Middle frontal gyrus (tissue), 1 donor: ENCODE measurements around the gene BACE1.
"Not testable (repeated sequence)": the region's sequence is repeated elsewhere in the genome, so short reads cannot be mapped to it uniquely, and the experiment has no call there.

Experiments used
- DNase-seq: peaks from one replicate; pipeline ENCODE4 v3.0.0-alpha.2; 2015; ENCODE audit warnings: low spot score; ENCODE audit errors: extremely low spot score

Gene BACE1

DNA sequence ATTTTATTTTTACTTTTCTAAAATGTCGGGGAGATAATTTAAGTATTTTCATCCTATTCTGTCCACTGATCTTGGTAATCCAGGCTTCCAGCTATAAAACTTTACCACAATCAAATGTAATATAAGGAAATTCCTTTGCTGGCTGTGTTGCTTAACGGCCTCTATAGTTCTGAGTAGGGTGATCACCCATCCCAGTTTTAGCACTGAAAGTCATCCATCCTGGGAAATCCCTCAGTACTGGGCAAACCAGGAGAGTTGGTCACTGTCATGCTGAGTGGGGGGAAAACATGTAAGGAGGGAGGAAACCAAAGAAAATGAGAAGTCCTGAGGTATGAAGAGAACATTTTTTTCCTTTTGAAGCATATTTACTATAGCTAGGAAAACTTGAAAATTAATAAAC lies 37.7 kb downstream of the BACE1 start:
- DNase-seq, result no peak

DNA sequence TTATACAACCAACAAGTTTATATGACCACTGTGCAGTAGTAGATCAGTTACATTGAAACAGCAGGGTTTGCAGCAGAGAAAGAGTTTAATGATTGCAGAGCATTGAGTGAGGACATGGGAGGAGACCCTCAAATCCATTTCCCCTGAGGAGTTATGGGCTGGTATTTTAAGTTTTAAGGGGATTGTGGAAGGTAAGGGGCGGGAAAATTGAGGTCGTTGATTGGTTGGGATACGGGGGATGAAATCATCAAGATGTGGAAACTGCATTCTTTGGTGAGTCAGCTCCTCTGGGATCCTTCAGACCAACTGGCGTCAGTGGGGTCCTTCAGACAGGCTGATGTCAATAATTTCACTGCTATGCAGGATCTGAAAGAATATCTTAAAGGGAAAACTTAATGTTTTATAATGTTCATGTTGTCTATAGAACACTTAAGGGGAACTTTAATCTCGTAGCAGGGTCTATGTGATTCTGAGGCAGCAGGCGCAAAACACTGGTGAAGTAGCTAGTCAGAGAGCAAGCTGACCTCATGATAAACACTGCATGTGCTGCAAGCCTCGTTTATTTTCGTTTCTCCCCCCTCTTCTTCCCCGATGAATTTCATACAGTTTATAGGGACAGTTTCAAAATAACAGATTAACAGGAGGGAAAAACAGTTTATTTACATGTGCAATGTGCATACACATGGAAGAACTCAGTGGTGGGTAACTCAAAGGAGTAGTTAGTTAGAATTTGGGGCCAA lies 42.3 kb downstream of the BACE1 start:
- no peak for DNase-seq

DNA sequence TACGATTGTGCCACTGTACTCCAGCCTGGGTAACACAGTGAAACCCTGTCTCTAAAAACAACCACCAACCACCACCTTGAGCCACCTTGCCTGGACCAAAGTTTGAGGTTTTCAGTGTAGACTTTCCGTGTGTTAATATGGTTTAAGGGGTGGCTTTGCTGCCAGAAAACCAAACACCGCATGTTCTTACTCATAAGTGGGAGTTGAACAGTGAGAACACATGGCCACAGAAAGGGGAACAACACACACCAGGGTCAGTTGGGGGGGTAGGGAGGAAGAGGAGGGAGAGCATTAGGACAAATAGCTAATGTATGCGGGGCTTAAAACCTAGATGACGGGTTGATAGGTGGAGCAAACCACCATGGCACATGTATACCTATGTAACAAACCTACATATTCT lies 43.9 kb downstream of the BACE1 start:
- not testable (repeated sequence) for DNase-seq

DNA sequence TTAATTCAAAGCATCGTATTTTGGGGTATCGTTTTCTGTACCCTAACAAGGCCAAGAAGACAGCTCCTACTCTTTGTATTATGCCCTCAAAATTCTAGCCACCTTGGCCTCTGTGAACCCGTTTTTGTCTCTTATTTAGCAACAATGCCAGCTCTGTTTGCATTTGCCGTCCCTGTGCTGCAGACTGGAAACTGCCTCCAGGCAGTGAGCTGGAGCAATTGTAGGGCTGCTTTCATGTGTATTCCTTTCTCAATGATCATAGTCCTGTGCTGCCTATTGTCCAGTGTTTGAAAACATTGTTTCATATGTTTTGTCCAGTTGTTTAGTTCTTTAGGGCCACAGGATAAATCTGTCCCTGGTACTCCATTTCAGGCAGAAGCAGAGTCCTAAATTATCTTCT lies 44.8 kb downstream of the BACE1 start:
- DNase-seq, result no peak

DNA sequence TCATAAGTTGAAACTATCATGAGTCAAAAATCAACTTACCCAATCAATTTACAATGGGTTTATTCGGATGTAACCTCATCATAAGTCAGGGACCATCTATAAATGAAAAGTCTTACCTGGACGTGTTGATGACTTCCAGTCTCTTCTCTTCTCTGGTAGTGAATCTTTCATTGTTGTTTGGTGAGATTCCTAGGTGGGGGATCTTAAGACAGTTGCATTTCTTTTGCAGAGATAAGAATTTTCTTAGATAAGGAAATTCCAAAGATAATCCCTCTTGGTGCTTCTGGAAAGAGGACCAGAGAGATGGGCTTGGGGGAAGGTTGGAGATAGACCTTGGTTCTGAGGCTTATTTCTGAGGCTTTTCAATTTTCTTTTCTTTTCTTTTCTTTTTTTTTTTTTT lies 46.2 kb downstream of the BACE1 start:
- DNase-seq, result no peak

DNA sequence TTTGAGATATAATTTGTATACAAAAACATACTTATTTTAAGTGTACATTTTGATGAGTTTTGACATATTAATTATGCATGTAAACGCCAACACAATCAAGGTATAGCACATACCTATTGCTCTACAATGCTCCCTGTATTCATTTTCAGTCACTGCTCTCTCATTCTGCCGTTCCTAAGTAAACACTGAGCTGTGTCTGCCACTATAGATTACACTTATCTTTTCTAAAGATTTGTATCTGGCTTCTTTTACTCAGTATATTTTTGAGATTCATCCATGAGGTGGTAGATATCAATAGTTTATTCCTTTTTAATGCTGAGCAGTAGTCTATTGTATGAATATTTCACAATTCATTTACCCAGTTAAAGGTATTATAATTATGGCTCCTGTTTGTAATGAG lies 50.3 kb downstream of the BACE1 start:
- no peak for DNase-seq

DNA sequence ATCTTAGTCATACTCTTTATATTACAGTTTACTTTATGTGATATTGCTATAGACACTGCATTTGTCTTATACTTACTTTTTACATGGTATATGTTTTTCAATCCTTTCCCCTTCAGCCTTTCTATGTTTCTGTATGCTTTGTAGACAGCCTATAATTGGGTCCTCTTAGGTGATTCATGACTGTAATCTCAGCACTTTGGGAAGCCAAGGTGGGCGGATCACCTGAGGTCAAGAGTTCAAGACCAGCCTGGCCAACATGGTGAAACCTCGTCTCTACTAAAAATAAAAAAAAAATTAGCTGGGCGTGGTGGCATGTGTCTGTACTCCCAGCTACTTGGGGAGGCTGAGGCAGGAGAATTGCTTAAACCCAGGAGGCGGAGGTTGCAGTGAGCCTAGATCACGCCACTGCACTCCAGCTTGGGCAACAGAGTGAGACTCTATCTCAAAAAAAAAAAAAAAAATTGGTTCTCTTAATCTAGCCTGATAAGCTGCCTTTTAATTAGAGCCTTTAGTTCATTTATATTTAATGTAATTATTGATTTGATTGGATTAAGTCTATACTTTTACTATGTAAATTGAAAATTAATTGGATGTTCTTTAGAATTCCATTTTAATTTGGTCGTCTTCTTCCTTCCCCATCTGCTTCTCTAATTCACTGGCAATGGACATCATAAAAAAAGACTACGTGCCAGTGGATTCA lies 51.3 kb downstream of the BACE1 start:
- not testable (repeated sequence) for DNase-seq

DNA sequence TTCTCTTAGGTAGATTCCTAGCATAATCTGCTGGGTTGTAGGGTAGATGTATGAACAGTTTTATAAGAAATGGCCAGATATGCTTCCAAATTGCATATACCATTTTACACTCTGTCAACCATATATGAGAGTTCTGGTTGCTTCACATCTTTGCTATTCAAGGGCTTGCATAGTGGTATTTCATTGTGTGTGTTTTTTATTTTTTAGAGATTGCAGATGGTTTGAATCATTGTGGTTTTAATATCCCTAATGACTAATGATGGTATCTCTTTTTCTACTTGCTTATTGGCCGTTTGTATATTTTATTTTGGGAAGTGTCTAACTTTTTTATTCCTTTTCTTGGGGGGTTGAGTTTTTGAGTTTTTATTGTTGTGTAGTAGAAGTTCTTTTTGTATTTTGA lies 56.6 kb downstream of the BACE1 start:
- no peak for DNase-seq

DNA sequence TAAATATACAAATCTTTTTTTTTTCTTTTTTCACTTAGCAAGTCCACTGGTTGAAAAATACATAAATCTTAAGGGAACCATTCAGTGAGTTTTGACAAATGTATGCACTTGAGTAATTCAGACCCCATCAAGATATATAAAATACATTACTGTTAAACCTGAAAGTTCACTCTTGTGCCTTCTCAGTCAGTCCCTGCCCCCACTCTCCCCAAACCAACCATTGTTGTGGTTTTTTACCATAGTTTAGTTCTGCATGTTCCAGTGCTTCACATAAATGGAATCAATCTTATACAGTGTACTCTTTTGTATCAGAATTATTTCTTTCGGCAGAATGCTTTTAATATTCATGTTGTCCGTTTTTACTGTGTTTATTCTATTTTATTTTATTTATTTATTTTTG lies 57.5 kb downstream of the BACE1 start:
- no peak for DNase-seq

DNA sequence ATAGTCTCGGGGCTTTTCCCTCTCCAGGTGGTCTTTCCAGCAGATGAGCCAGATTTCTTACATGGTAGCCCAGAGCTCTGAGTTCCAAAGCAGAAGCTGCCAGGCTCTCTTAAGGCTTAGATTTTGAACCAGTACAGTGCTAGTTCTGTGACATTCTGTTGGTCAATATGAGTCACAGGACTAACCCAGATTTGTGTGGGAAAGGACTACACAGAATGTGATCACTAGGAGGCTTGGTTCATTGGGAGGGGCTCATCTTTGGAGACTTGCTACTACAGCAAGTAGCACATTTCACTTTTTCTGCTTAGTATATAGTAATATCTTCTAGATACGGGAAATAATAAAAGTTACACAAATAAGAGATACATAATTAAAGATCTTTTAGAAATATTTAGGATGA lies 59.5 kb downstream of the BACE1 start:
- DNase-seq, result no peak

DNA sequence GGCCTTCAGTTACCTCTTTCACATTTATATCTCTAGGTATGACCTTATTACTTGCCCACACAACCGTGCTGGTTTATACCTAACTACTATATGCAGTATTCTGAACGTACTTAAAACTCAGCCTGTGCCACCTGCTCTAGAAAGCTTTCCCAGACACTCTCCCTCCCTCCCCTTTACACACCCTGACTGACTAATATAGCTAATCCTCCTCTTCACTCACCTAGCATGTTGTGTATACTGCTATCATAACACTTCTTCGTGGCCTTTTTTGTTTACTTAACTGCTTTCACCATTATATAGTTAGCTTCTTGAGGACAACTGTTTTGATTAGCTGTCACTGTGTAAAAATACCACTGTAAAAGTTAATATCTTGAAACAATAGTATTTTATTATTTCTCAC lies 60.1 kb downstream of the BACE1 start:
- no peak for DNase-seq

DNA sequence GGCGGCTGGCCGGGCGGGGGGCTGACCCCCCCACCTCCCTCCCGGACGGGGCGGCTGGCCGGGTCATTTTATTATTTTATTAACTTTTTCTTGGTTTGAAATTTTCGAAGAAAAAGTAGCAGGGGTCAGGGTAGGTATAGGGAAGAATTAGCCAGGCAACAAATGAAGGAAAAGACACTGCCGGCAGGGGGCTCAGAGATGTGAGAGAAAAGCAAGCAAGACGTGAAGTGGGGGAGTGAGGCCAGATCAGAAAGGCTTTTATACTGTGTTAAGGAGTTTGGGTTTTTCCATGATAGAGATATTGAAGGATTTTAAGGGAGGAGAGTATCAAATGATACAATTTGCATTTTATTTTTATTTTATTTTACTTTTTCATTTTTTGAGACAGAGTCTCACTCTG lies 64.5 kb downstream of the BACE1 start:
- DNase-seq, result no peak

DNA sequence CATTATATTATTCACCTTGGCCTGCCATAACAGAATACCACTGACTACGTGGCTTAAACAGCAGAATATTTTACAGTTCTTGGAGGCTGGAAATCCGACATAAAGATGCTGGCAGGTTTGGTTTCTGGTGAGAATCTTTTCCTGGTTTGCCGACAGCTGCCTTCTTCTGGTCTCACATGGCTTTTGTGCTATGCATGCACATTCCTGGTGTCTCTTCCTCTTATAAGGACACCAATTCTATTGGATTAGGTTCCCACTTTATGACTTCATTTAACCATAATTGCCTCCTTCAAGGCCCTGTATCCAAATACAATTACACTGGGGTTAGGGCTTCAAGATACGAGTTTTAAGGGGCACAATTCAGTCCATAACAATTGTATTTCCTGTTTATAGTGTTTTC lies 66.5 kb downstream of the BACE1 start:
- DNase-seq, result no peak

DNA sequence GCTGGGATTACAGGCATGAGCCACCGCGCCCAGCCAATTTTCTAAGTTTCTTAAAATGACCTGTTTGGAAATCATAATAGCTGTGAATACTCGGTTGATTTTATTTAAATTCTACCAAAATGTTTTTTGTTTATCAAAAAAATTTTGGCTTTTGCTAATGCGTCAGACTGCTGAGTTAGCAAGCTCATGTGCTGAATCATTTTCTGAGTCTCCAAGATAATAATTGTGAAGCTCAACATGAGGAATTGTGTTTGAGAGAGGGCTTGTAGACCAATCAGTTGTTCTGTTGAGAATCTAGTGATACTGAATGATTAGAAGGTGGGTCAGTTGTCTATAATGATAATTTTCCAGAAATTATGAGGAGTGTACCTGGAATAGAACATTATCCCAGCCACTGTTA lies 67.7 kb downstream of the BACE1 start:
- no peak for DNase-seq

DNA sequence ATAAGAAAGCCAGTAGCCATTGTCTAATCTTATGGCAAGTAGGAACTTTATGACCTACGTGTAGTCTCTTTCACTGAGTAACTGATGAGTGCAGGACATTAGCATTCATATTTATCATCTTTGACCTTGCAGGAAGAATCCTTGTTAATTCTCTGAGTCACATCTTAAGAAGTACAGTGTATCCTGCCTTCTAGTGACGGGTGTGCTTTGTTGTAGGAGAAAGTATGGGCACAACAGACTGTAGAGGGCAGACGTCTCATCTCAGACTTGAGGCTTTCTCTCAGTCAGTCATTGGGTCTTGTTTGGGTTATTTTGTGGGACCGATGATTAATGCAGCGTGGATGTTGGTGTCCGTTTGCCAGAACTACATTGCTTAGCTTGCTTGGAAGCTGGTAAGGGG lies 76.8 kb downstream of the BACE1 start:
- no peak for DNase-seq

DNA sequence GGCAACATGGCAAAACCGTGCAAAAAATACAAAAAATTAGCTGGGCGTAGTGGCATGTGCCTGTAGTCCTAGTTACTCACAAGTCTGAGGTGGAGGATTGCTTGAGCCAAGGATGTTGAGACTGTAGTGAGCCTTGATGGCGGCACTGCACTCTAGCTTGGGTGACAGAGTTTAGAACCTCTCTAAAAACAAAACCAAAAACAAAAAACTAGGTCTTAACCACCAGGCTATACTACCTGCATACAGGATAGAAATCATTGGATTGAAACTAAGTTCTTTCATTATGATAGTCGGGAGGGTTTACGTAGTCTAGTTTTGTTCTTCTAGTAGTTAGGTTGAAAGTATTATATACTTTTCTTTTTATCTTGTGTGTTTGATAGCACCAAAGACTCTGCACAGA lies 77.8 kb downstream of the BACE1 start:
- DNase-seq, result no peak
